ENCODE data around the gene CNOT9. TPM values are rescaled to one million over a fixed set of nuclear protein-coding genes. Genes with fewer than 3 reads are reported as not detected.
A peak's percentile ranks its signal among the peaks of the same experiment; 100 is the strongest.
"Not testable (repeated sequence)": the region's sequence is repeated elsewhere in the genome, so short reads cannot be mapped to it uniquely, and the experiment has no call there.

CNOT9 gene, protein sequence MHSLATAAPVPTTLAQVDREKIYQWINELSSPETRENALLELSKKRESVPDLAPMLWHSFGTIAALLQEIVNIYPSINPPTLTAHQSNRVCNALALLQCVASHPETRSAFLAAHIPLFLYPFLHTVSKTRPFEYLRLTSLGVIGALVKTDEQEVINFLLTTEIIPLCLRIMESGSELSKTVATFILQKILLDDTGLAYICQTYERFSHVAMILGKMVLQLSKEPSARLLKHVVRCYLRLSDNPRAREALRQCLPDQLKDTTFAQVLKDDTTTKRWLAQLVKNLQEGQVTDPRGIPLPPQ
- total RNA-seq: 10 to 100 TPM; 35.6 TPM
- 10 to 100 TPM; 12.1 to 21.3 TPM for polyA plus RNA-seq
- long read RNA-seq, donor 1, full-length matches to known transcripts: 28 of 39 reads
- long read RNA-seq, donor 1, partial matches to known transcripts: 2 of 39 reads
- long read RNA-seq, donor 1, other reads (novel, unspliced or antisense): 9 of 39 reads
- long read RNA-seq, donor 2, full-length matches to known transcripts: 7 of 14 reads
- long read RNA-seq, donor 2, partial matches to known transcripts: 0 of 14 reads
- long read RNA-seq, donor 2, other reads (novel, unspliced or antisense): 7 of 14 reads

DNA sequence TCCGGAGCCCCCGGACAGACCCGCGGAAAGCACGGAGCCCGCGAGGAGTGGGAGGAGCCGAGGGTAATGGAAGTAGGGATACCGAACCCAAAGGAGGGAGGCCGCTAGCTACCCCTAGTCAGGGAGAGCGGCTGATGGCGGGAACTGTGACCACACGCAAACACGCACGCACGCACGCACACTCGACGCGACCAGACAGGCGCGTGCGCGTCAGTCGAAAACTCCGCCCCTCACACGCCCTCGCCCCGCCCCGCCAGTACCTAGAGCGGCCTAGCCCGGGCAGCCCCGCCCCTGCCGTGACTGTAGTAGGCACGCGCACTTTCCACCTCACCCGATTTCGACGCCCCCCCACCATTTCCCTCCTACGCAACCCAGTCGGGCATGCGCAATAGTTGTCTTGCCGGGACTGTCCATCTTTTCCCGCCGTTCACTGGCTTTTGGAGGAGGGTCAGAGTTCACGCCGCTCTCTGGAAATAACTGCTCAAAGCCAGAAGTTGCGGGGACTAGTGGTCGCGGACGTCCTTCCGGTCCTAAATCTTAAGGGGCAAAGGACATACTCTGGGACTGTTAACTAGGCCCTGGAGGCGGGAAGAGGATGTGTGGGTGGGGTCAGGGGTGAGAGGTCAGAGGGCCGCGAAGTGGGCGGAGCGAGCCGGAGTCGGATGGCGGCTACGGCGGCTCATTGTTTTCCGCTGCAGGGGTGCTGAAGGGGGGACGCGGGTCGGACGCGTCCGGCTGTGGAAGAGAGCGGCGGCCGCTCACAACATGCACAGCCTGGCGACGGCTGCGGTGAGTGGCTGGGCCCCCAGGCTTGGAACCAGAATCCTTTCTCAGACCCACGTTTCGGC, at the start of gene CNOT9, which contains the start of gene USP37:
TSS of gene CNOT9 (plus strand) at position 650 of the 848 bp plus-strand sequence. CDS start at position 766, 116 bp downstream.
TSS of gene USP37 (minus strand) at position 162 of the 848 bp plus-strand sequence. CDS start 9,698 bp downstream, outside the sequence.
- Histone ChIP-seq H3K27ac (ENCODE audit: low read depth in 1 of 2, low read length in 2 of 2) (peak within 1 kb of the TSS; percentile 2 to 82), H3K27me3 (ENCODE audit: control insufficient read depth in 1 of 2, insufficient read depth in 2 of 2, low read length in 1 of 2) (no peaks in the 10 kb centered on the region), H3K4me3 (ENCODE audit: low read length in 2 of 2) (peak within 1 kb of the TSS; percentile 63 to 80), H3K9me3 (ENCODE audit: control insufficient read depth, low read length) (no peaks in the 10 kb centered on the region), H3K36me3 (ENCODE audit: control insufficient read depth in 1 of 2, insufficient read depth in 2 of 2, low read length in 1 of 2) (no peaks in the 10 kb centered on the region), H3K4me1 (ENCODE audit: control insufficient read depth in 1 of 2, insufficient read depth in 2 of 2, low read length in 2 of 2) (no peaks in the 10 kb centered on the region)
- DNase-seq (peak; percentile 100), ATAC-seq (ENCODE audit: low FRiP score) (peak; percentile 100)
- intact Hi-C loops (cut with DNase I): loop anchor here in 1 of 2 donors (2.0 to 10.0 kb wide), 2 partner anchors 162 to 304 kb away; partner anchors contain the start of gene GPBAR1
- WGBS, 2 donors: 0 to 1% methylated on average over 77 of the region's 77 CpGs

DNA sequence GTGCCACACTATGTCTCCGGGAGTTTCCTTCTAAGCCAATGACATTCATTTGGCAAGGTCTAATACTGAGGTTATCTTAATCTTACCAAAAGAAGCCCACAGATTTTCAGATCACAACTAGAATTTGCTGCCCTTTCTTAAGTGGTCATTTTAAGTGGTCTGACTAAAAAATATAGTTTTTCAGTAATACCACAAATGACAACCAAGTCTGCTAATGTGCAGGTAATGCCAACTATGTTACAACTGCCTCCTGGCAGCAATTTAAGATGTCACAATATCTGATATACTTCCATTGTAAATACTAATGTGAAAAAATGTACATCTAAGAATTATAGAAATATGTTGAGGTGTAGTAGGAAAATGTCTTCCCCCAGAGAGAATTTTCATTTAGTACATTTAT, 49.8 kb upstream of the CNOT9 start:
- Histone ChIP-seq H3K36me3 (ENCODE audit: control insufficient read depth in 1 of 2, insufficient read depth in 2 of 2, low read length in 1 of 2) (no peaks in the 10 kb centered on the region), H3K27me3 (ENCODE audit: control insufficient read depth in 1 of 2, insufficient read depth in 2 of 2, low read length in 1 of 2) (no peaks in the 10 kb centered on the region), H3K4me1 (ENCODE audit: control insufficient read depth in 1 of 2, insufficient read depth in 2 of 2, low read length in 2 of 2) (no peaks in the 10 kb centered on the region), H3K4me3 (ENCODE audit: low read length in 2 of 2) (no peak overlapping the region), H3K27ac (ENCODE audit: low read depth in 1 of 2, low read length in 2 of 2) (no peak overlapping the region), H3K9me3 (ENCODE audit: control insufficient read depth, low read length) (no peaks in the 10 kb centered on the region)
- WGBS, 2 donors: 79 to 91% methylated on average over 1 of the region's 1 CpG
- ATAC-seq (ENCODE audit: low FRiP score) (no peak), DNase-seq (no peak)
- intact Hi-C loops (cut with DNase I): no loop called here

DNA sequence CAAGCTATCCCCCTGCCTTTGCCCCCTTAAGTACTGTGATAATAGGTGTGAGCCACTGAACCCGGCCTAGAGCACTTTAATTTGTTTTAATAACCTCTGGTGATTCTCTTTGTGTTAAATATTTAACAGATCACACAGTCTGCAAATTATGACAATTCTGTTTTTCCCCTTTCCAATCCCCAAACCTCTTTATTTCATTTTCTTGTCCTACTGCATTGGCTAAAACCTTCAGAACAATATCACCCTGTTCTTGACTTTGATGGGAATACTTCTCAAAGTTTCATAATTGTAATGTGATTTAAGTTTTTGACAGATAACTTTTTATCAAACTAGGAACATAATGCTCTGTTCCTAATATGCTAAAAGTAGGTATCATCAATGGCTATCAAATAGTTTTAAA, 45.0 kb upstream of the CNOT9 start:
- Histone ChIP-seq H3K9me3 (ENCODE audit: control insufficient read depth, low read length) (no peaks in the 10 kb centered on the region), H3K4me3 (ENCODE audit: low read length in 2 of 2) (no peak overlapping the region), H3K27ac (ENCODE audit: low read depth in 1 of 2, low read length in 2 of 2) (no peak overlapping the region), H3K27me3 (ENCODE audit: control insufficient read depth in 1 of 2, insufficient read depth in 2 of 2, low read length in 1 of 2) (no peaks in the 10 kb centered on the region), H3K4me1 (ENCODE audit: control insufficient read depth in 1 of 2, insufficient read depth in 2 of 2, low read length in 2 of 2) (no peaks in the 10 kb centered on the region), H3K36me3 (ENCODE audit: control insufficient read depth in 1 of 2, insufficient read depth in 2 of 2, low read length in 1 of 2) (peaks cover 1 to 3% of the 10 kb centered on the region in 2 donors)
- intact Hi-C loops (cut with DNase I): no loop called here
- DNase-seq (no peak), ATAC-seq (ENCODE audit: low FRiP score) (no peak)
- 50 to 99% methylated on average over 1 of the region's 1 CpG for WGBS, 2 donors

DNA sequence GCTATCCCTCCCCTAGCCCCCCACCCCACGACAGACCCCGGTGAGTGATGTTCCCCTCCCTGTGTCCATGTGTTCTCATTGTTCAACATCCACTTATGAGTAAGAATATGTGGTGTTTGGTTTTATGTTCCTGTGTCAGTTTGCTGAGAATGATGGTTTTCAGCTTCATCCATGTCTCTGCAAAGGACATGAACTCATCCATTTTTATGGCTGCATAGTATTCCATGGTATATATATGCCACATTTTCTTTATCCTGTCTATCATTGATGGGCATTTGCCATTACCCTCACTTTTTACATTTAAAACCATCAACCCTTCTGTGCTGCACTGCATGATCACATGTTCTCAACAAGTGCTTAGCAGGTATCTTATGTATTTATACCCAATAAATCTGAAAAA, 40.2 kb upstream of the CNOT9 start:
- DNase-seq; H3K36me3 ChIP-seq (ENCODE audit: control insufficient read depth in 1 of 2, insufficient read depth in 2 of 2, low read length in 1 of 2); ATAC-seq (ENCODE audit: low FRiP score); H3K4me3 ChIP-seq (ENCODE audit: low read length in 2 of 2); H3K27ac ChIP-seq (ENCODE audit: low read depth in 1 of 2, low read length in 2 of 2); H3K4me1 ChIP-seq (ENCODE audit: control insufficient read depth in 1 of 2, insufficient read depth in 2 of 2, low read length in 2 of 2); intact Hi-C loops (cut with DNase I); H3K9me3 ChIP-seq (ENCODE audit: control insufficient read depth, low read length); H3K27me3 ChIP-seq (ENCODE audit: control insufficient read depth in 1 of 2, insufficient read depth in 2 of 2, low read length in 1 of 2): not testable (repeated sequence)
- WGBS, 2 donors: 93 to 98% methylated on average over 2 of the region's 2 CpGs

DNA sequence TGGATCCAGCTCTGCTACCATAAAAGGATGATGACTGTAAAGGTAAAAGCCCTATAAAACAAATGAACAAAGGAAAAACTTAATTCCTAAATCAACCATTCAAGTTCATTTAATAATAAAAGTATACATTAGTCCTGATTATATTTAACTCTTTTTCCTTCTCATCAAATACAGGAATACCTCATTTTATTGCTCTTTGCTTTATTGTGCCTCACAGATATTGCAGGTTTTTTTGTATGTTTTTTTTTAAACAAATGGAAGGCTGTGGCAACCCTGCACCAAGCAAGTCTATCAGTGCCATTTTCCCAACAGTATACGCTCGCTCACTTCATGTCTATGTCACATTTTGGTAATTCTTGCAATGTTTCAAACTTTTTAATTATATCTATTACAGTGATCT, 38.6 kb upstream of the CNOT9 start:
- no peak for ATAC-seq (ENCODE audit: low FRiP score)
- H3K36me3 ChIP-seq (ENCODE audit: control insufficient read depth in 1 of 2, insufficient read depth in 2 of 2, low read length in 1 of 2): peaks cover 3 to 4% of the 10 kb centered on the region in 2 donors
- no peaks in the 10 kb centered on the region for H3K4me1 ChIP-seq (ENCODE audit: control insufficient read depth in 1 of 2, insufficient read depth in 2 of 2, low read length in 2 of 2)
- no peaks in the 10 kb centered on the region for H3K9me3 ChIP-seq (ENCODE audit: control insufficient read depth, low read length)
- 98% methylated on average over 2 of the region's 2 CpGs for WGBS, 2 donors
- H3K27ac ChIP-seq (ENCODE audit: low read depth in 1 of 2, low read length in 2 of 2): no peak overlapping the region
- no peak overlapping the region for H3K4me3 ChIP-seq (ENCODE audit: low read length in 2 of 2)
- no peak for DNase-seq
- H3K27me3 ChIP-seq (ENCODE audit: control insufficient read depth in 1 of 2, insufficient read depth in 2 of 2, low read length in 1 of 2): no peaks in the 10 kb centered on the region
- intact Hi-C loops (cut with DNase I): no loop called here

DNA sequence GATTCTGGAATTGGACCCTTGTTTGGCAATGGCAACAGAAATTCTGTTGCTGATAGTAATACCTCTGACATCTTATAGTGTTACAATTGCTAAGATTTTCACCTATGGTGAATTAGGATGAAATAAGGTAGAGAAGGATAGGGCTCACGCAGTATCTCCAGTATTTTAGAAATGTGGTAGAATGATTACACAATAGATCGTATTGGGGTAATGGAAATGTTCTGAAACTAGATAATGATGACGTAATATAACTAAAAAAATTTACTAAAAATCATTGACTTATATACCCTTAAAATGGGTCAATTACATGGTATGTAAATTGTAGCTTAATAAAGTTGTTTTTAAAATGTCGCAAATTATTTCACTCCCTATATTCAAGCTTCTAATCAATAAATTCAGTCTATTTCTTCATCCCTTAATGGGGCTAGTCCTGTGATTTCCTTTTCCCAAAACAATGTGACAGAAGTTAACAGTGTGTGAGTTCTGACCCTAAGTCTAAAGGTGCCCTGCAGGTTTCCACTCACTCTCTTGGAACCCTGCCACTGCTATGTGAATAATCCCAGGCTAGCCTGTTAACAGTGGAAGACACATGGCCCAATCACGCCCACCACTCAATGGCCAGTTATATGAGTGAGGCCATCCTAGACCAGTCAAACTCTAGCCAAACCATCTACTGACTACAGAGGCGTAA, 31.7 kb upstream of the CNOT9 start:
- ATAC-seq (ENCODE audit: low FRiP score): no peak
- H3K4me1 ChIP-seq (ENCODE audit: control insufficient read depth in 1 of 2, insufficient read depth in 2 of 2, low read length in 2 of 2): no peaks in the 10 kb centered on the region
- intact Hi-C loops (cut with DNase I): no loop called here
- DNase-seq: no peak
- no peaks in the 10 kb centered on the region for H3K9me3 ChIP-seq (ENCODE audit: control insufficient read depth, low read length)
- peaks cover 6 to 8% of the 10 kb centered on the region in 2 donors for H3K36me3 ChIP-seq (ENCODE audit: control insufficient read depth in 1 of 2, insufficient read depth in 2 of 2, low read length in 1 of 2)
- no peak overlapping the region for H3K4me3 ChIP-seq (ENCODE audit: low read length in 2 of 2)
- WGBS, 2 donors: 86 to 95% methylated on average over 6 of the region's 6 CpGs
- H3K27me3 ChIP-seq (ENCODE audit: control insufficient read depth in 1 of 2, insufficient read depth in 2 of 2, low read length in 1 of 2): no peaks in the 10 kb centered on the region
- H3K27ac ChIP-seq (ENCODE audit: low read depth in 1 of 2, low read length in 2 of 2): no peak overlapping the region

DNA sequence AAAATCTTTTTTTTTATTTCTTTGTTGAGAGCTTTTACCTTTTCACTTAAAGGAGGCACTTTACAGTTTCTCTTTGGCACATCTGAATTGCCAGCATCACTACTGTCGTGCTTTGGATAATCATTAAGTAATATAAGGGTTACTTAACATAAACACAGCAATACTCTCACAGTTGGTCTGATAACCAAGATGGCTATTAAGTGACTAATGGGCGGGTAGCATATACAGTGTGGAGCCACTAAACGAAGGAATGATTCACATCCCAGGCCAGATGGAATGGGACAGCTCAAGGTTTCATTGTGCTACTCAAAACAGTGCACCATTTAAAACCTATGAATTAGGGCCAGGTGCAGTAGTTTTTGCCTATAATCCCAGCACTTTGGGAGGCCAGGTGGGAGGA, 28.6 kb upstream of the CNOT9 start:
- H3K27ac ChIP-seq (ENCODE audit: low read depth in 1 of 2, low read length in 2 of 2): no peak overlapping the region
- ATAC-seq (ENCODE audit: low FRiP score): no peak
- intact Hi-C loops (cut with DNase I): no loop called here
- no peaks in the 10 kb centered on the region for H3K27me3 ChIP-seq (ENCODE audit: control insufficient read depth in 1 of 2, insufficient read depth in 2 of 2, low read length in 1 of 2)
- H3K36me3 ChIP-seq (ENCODE audit: control insufficient read depth in 1 of 2, insufficient read depth in 2 of 2, low read length in 1 of 2): peaks cover 9 to 10% of the 10 kb centered on the region in 2 donors
- no peak overlapping the region for H3K4me3 ChIP-seq (ENCODE audit: low read length in 2 of 2)
- H3K4me1 ChIP-seq (ENCODE audit: control insufficient read depth in 1 of 2, insufficient read depth in 2 of 2, low read length in 2 of 2): no peaks in the 10 kb centered on the region
- H3K9me3 ChIP-seq (ENCODE audit: control insufficient read depth, low read length): no peaks in the 10 kb centered on the region
- WGBS, 2 donors: 88% methylated on average over 3 of the region's 3 CpGs
- DNase-seq: no peak

DNA sequence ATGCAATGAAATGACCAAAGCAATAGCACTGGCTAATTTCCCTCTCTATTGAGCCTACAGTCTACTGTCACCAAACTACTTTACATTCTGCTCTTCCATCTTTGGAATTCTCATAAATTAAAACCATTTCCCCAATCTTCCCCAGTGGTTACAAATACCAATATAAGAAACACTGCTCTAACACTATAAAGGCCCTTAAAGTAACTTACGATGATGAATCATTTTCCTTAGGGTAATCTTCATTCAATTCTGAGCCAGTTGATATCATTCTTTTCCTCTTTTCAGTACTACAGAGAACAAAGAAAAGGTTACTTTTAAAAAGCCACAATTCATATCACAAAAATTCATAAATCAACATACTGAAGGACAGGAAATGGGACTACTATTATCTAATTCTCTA, 22.6 kb upstream of the CNOT9 start:
- H3K36me3 ChIP-seq (ENCODE audit: control insufficient read depth in 1 of 2, insufficient read depth in 2 of 2, low read length in 1 of 2): peaks cover 2 to 4% of the 10 kb centered on the region in 2 donors
- intact Hi-C loops (cut with DNase I): no loop called here
- 96 to 97% methylated on average over 1 of the region's 1 CpG for whole genome bisulfite sequencing, 2 donors
- no peaks in the 10 kb centered on the region for H3K4me1 ChIP-seq (ENCODE audit: control insufficient read depth in 1 of 2, insufficient read depth in 2 of 2, low read length in 2 of 2)
- no peak overlapping the region for H3K27ac ChIP-seq (ENCODE audit: low read depth in 1 of 2, low read length in 2 of 2)
- no peaks in the 10 kb centered on the region for H3K27me3 ChIP-seq (ENCODE audit: control insufficient read depth in 1 of 2, insufficient read depth in 2 of 2, low read length in 1 of 2)
- ATAC-seq (ENCODE audit: low FRiP score) (no peak), DNase-seq (no peak)
- no peaks in the 10 kb centered on the region for H3K9me3 ChIP-seq (ENCODE audit: control insufficient read depth, low read length)
- no peak overlapping the region for H3K4me3 ChIP-seq (ENCODE audit: low read length in 2 of 2)
